Testis (tissue), 3 donors: ENCODE results near the gene HOXA6. TPM values are rescaled to one million over a fixed set of nuclear protein-coding genes. Genes with fewer than 3 reads are reported as not detected.
A peak's percentile ranks its signal among the peaks of the same experiment; 100 is the strongest.

Experiments
- DNase-seq: peaks from one replicate; pipeline ENCODE4 v3.0.0-alpha.2; 2019
- H3K27ac ChIP-seq, 2 donors: fragments of 200-600 bp; sonication (generic); one replicate each; pipeline ENCODE4 v1.5.1; 2019
- H3K27me3 ChIP-seq: fragments of 200-600 bp; sonication (generic); one replicate; pipeline ENCODE4 v1.5.1; 2019
- H3K36me3 ChIP-seq: fragments of 200-600 bp; sonication (generic); one replicate; pipeline ENCODE4 v1.5.1; 2017; ENCODE audit warnings: low read depth; ENCODE audit errors: missing control alignments
- H3K4me1 ChIP-seq: fragments of 200-600 bp; sonication (generic); one replicate; pipeline ENCODE4 v1.5.1; 2019
- H3K4me3 ChIP-seq, 2 donors: fragments of 200-600 bp; sonication (generic); one replicate each; pipeline ENCODE4 v1.5.1; 2017 to 2019
- H3K9me3 ChIP-seq: fragments of 200-600 bp; sonication (generic); one replicate; pipeline ENCODE4 v1.5.1; 2017
- POLR2A ChIP-seq: fragments of 450-650 bp; IDR thresholded peaks from one replicate; pipeline ENCODE4 v1.6.1; 2017; ENCODE audit warnings: antibody characterized with exemption, mild to moderate bottlenecking, moderate library complexity
- WGBS, 2 donors: methylation state at CpG; one replicate each; pipeline ENCODE4 v1.1.5; 2018; 5-methylcytosine and 5-hydroxymethylcytosine counted together
- intact Hi-C: fragments of 100-400 bp; cut with DNase I; formaldehyde crosslinking; loops from one replicate; pipeline ENCODE4 v1.15.1; 2023; ENCODE audit warnings: low total_unique reads
- polyA plus RNA-seq: library from polyadenylated mRNA; stranded (reverse); fragments of 350-450 nt; fragmentation: Illumina TruSeq; extraction: RNeasy Lipid Tissue Mini Kit (QIAGEN cat#74804); gene quantifications from one replicate; pipeline ENCODE4 v1.2.3, GENCODE V29; 2014; ENCODE audit warnings: low read depth, low replicate concordance; ENCODE audit not compliant: insufficient read depth
- total RNA-seq, 2 donors: library from RNA; depleted of rRNA; stranded (reverse); fragments of >200 nt; gene quantifications; one replicate each; pipeline ENCODE4 v1.2.3, GENCODE V29; 2016
- TF ChIP-seq, protein P1 (sequence below), 3 experiments: fragments of 450-650 bp in 2 of 3; fragments of 200-600 bp in 1 of 3; sonication (generic) in 1 of 3; IDR thresholded peaks; one replicate each; pipeline ENCODE4 v1.5.1; 2016 to 2019; ENCODE audit warnings: antibody characterized with exemption in 3 of 3, mild to moderate bottlenecking in 2 of 3, moderate library complexity in 1 of 3

Gene HOXA6
- total and polyA plus RNA-seq, 3 donors from 2014 or later: 0.37 TPM; not detected in 2

DNA sequence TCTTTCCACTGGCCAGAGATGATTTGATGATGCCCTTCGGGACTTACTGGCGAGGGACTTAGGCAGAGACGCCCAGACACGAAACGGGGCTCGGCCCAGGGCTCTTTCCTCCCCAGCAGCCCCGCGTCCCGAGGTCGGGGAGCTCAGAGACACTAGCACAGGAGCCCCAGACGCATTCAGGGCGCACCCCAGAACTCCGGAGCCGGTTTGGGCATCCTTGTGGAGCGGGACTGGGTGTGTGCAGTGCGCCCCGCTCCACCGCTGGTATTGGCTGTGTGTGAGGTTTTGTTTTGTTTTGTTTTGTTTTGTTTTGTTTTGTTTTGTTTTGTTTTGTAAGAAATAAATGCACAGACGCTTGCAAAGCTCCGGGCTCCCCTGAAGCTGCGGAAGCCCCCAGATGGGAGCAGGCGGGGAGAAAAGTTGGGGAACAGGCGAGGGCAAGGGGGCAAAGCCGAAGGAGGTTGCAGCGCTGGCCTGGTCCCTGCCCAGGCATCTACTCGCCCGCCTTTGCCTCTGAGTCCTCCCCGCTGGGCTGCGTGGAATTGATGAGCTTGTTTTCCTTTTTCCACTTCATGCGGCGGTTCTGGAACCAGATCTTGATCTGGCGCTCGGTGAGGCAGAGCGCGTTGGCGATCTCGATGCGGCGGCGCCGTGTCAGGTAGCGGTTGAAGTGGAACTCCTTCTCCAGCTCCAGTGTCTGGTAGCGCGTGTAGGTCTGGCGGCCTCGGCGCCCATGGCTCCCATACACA is 2.2 kb downstream of the HOXA6 start:
- WGBS, 2 donors: 30 to 34% methylated on average over 43 to 47 of the region's 47 CpGs

DNA sequence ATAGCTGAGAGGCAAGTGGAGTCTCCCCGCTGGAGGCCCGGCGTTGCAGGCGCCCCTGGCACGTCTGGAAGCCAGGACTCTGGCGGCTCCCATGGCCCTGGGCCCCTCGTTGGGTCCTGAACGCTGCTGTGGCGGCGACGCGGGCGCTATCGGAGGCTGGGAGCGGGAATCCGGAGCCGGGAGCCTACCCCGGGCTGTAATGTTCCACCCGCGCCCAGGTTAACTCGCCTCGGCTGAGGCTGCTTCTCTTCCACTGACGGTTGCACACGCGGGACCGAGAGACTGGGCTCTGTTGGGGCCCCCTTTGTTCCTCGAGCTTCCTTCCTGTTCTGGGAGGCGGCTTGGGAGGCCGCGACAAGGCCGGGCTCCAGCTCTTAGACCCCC is 2.8 kb downstream of the HOXA6 start:
- H3K4me3 ChIP-seq: peak overlapping the region in 1 of 2 donors; percentile 10
- TF ChIP-seq, protein P1, sequence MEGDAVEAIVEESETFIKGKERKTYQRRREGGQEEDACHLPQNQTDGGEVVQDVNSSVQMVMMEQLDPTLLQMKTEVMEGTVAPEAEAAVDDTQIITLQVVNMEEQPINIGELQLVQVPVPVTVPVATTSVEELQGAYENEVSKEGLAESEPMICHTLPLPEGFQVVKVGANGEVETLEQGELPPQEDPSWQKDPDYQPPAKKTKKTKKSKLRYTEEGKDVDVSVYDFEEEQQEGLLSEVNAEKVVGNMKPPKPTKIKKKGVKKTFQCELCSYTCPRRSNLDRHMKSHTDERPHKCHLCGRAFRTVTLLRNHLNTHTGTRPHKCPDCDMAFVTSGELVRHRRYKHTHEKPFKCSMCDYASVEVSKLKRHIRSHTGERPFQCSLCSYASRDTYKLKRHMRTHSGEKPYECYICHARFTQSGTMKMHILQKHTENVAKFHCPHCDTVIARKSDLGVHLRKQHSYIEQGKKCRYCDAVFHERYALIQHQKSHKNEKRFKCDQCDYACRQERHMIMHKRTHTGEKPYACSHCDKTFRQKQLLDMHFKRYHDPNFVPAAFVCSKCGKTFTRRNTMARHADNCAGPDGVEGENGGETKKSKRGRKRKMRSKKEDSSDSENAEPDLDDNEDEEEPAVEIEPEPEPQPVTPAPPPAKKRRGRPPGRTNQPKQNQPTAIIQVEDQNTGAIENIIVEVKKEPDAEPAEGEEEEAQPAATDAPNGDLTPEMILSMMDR (IDR thresholded peaks at IDR 0.05): no peak
- TF ChIP-seq POLR2A: no peak
- no peaks in the 10 kb centered on the region for H3K9me3 ChIP-seq
- WGBS, 2 donors: 8 to 20% methylated on average over 5 to 22 of the region's 31 CpGs
- peaks cover 4% of the 10 kb centered on the region for H3K4me1 ChIP-seq
- intact Hi-C loops: no loop called here
- no peaks in the 10 kb centered on the region for H3K36me3 ChIP-seq
- H3K27me3 ChIP-seq: no peaks in the 10 kb centered on the region
- peak; percentile 12 for DNase-seq
- no peak overlapping the region for H3K27ac ChIP-seq

More for the DNA sequence above, 2.2 kb downstream of the HOXA6 start:
- Histone ChIP-seq H3K4me1 (peaks cover 4% of the 10 kb centered on the region), H3K27me3 (no peaks in the 10 kb centered on the region), H3K36me3 (no peaks in the 10 kb centered on the region), H3K27ac (no peak overlapping the region), H3K9me3 (no peaks in the 10 kb centered on the region), H3K4me3 (peak overlapping the region in 1 of 2 donors; percentile 10)
- TF ChIP-seq, protein P1 (IDR thresholded peaks at IDR 0.05): no peak
- TF ChIP-seq POLR2A: no peak
- intact Hi-C loops: no loop called here
- DNase-seq: peak; percentile 11

DNA sequence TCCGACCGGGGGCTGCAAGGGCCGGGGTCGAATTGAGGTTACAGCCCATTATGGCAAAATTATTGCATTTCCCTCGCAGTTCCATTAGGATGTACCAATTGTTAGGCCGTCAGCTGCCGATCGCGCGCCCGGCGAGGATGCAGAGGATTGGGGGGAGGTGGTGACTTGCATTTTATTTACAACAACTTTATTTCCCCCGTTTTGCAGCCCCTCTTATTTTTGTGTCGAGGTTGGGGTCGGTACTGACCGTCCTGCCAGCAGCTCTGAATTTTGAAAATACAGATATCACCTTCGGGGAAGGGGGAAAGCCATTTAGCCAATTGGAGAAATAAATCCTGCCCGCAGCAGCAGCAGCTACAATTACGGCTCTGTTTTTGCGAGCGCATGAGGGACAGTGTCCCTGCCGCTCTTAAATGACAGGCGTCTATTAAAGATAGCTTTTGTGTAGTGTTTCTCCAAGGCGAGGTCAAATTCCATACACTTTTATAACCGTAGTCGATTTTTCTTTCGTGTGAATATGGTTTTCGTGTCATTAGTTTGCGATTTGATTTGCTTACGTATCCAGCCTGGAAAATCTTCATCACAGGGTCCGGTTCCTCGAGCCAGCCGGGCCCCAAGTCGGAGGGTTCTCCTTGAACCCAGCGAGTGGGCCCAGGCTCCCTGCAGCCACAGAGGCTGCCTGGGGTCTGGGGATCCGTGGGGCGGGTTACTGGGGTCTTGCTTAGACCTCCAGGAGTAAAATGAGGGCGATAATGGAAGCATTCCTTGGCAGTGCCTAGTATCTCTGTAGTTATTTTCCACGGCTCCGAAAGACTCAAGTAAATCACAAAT is 3.4 kb downstream of the HOXA6 start:
- no peaks in the 10 kb centered on the region for H3K27me3 ChIP-seq
- TF ChIP-seq, protein P1 (IDR thresholded peaks at IDR 0.05): no peak
- TF ChIP-seq POLR2A: no peak
- DNase-seq: peak; percentile 7
- H3K36me3 ChIP-seq: no peaks in the 10 kb centered on the region
- H3K4me1 ChIP-seq: peaks cover 4% of the 10 kb centered on the region
- no peaks in the 10 kb centered on the region for H3K9me3 ChIP-seq
- 24 to 30% methylated on average over 35 to 40 of the region's 40 CpGs for WGBS, 2 donors
- H3K4me3 ChIP-seq: peak overlapping the region in 1 of 2 donors; percentile 46
- no peak overlapping the region for H3K27ac ChIP-seq
- intact Hi-C loops: no loop called here

DNA sequence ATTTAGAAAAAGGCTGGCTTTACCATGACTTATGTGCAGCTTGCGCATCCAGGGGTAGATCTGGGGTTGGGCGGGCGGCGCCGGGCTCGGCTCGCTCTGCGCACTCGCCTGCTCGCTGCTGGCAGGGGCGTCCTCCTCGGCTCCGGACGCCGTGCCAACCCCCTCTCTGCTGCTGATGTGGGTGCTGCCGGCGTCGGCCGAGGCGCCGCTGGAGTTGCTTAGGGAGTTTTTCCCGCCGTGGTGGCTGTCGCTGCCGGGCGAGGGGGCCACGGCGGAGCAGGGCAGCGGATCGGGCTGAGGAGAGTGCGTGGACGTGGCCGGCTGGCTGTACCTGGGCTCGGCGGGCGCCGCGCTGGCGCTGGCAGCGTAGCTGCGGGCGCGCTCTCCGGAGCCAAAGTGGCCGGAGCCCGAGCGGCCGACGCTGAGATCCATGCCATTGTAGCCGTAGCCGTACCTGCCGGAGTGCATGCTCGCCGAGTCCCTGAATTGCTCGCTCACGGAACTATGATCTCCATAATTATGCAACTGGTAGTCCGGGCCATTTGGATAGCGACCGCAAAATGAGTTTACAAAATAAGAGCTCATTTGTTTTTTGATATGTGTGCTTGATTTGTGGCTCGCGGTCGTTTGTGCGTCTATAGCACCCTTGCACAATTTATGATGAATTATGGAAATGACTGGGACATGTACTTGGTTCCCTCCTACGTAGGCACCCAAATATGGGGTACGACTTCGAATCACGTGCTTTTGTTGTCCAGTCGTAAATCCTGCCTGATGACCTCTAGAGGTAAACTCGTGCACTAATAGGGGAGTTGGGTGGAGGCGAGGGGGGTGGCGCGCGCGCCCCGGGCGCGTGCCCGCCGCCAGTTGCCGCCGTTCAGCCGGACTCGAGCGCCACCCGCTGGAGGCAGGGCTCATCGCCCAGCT is 4.3 kb downstream of the HOXA6 start, which contains the start of gene HOXA5:
TSS of gene HOXA5 (minus strand) at position 659 of the 927 bp plus-strand sequence. CDS start at position 585, 74 bp downstream.
- WGBS, 2 donors: 10% methylated on average over 17 to 78 of the region's 86 CpGs
- Histone ChIP-seq H3K9me3 (no peaks in the 10 kb centered on the region), H3K4me3 (peak within 1 kb of the TSS; percentile 25 to 46), H3K4me1 (peaks cover 4% of the 10 kb centered on the region), H3K27me3 (no peaks in the 10 kb centered on the region), H3K27ac (no peak within 1 kb of the TSS), H3K36me3 (no peaks in the 10 kb centered on the region)
- intact Hi-C loops: no loop called here
- TF ChIP-seq, protein P1 (IDR thresholded peaks at IDR 0.05): peak; percentile 29 to 75 (median 45)
- TF ChIP-seq POLR2A: no peak
- peak; percentile 72 for DNase-seq
